DMS153 (cell line): ENCODE measurements around the gene RNF213.
A peak's percentile ranks its signal among the peaks of the same experiment; 100 is the strongest.
"Not testable (repeated sequence)": the region's sequence is repeated elsewhere in the genome, so short reads cannot be mapped to it uniquely, and the experiment has no call there.

Source experiments
- DNase-seq: peaks from one replicate; lab custom pipeline; 2025; lab: John Stamatoyannopoulos, UW

RNF213 gene

GRCh38 chr17:80394629-80395216 is 134.1 kb downstream of the RNF213 start:
- DNase-seq, result no peak

- DNase-seq, result no peak
Measured at GRCh38 chr17:80395402-80396151, 134.9 kb downstream of the RNF213 start.

- DNase-seq, result no peak
Measured at GRCh38 chr17:80396157-80397033, 135.7 kb downstream of the RNF213 start.

- DNase-seq, result no peak
Measured at GRCh38 chr17:80397034-80397387, 136.4 kb downstream of the RNF213 start.

GRCh38 chr17:80397686-80398085 is 137.0 kb downstream of the RNF213 start:
- no peak for DNase-seq

GRCh38 chr17:80401086-80401485 is 140.4 kb downstream of the RNF213 start:
- DNase-seq, result not testable (repeated sequence)

- not testable (repeated sequence) for DNase-seq
Measured at GRCh38 chr17:80402102-80402501, 141.4 kb downstream of the RNF213 start.

- no peak for DNase-seq
Measured at GRCh38 chr17:80402959-80403358, 142.3 kb downstream of the RNF213 start.

GRCh38 chr17:80406146-80406545 is 145.5 kb downstream of the RNF213 start:
- no peak for DNase-seq

- DNase-seq, result not testable (repeated sequence)
Measured at GRCh38 chr17:80407917-80408316, 147.3 kb downstream of the RNF213 start.

GRCh38 chr17:80408872-80409271 is 148.2 kb downstream of the RNF213 start:
- DNase-seq, result no peak

GRCh38 chr17:80409626-80410025 is 149.0 kb downstream of the RNF213 start:
- no peak for DNase-seq

GRCh38 chr17:80410441-80411087 is 149.9 kb downstream of the RNF213 start:
- DNase-seq, result not testable (repeated sequence)

- no peak for DNase-seq
Measured at GRCh38 chr17:80413771-80414507, 153.3 kb downstream of the RNF213 start.

GRCh38 chr17:80414508-80414802 is 153.8 kb downstream of the RNF213 start:
- DNase-seq, result no peak

GRCh38 chr17:80414803-80415625 is 154.4 kb downstream of the RNF213 start, which contains the start of gene ENDOV:
TSS of gene ENDOV (plus strand) at chr17:80415167. CDS start at chr17:80415195, 28 bp downstream.
- DNase-seq, result peak; percentile 77

- DNase-seq, result no peak
Measured at GRCh38 chr17:80415626-80416137, 155.0 kb downstream of the RNF213 start.

- no peak for DNase-seq
Measured at GRCh38 chr17:80416260-80416939, 155.7 kb downstream of the RNF213 start.

- no peak for DNase-seq
Measured at GRCh38 chr17:80416940-80417293, 156.3 kb downstream of the RNF213 start.

- no peak for DNase-seq
Measured at GRCh38 chr17:80418589-80418988, 157.9 kb downstream of the RNF213 start.
